Lower leg skin (tissue), 3 donors: ENCODE results near the gene SLC12A9.

ENCODE experiments used
- POLR2A ChIP-seq, 2 donors: fragments of 450-650 bp; IDR thresholded peaks; one replicate each; pipeline ENCODE4 v1.6.1; 2016 to 2017; ENCODE audit warnings: antibody characterized with exemption in 2 of 2, mild to moderate bottlenecking in 1 of 2, moderate library complexity in 1 of 2
- TF ChIP-seq, protein P1 (sequence below), 3 donors: fragments of 450-650 bp; IDR thresholded peaks; one replicate each; pipeline ENCODE4 v1.5.1; 2016; ENCODE audit warnings: antibody characterized with exemption in 3 of 3, mild to moderate bottlenecking in 3 of 3, moderate library complexity in 2 of 3

DNA sequence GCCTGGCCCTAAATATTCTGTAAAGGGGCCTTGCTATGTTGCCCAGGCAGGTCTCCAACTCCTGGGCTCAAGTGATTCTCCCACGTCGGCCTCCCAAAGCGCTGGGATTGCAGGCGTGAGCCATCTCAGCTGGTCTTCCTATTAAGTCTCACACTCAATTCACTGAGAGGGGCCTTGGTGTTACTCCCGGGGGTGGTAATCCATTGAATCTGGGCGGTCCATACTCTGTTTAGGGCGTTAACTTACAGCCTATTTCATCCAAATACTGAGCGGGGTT is 21.7 kb downstream of the SLC12A9 start:
- no peak for TF ChIP-seq POLR2A (IDR thresholded peaks at IDR 0.05)
- TF ChIP-seq, protein P1, sequence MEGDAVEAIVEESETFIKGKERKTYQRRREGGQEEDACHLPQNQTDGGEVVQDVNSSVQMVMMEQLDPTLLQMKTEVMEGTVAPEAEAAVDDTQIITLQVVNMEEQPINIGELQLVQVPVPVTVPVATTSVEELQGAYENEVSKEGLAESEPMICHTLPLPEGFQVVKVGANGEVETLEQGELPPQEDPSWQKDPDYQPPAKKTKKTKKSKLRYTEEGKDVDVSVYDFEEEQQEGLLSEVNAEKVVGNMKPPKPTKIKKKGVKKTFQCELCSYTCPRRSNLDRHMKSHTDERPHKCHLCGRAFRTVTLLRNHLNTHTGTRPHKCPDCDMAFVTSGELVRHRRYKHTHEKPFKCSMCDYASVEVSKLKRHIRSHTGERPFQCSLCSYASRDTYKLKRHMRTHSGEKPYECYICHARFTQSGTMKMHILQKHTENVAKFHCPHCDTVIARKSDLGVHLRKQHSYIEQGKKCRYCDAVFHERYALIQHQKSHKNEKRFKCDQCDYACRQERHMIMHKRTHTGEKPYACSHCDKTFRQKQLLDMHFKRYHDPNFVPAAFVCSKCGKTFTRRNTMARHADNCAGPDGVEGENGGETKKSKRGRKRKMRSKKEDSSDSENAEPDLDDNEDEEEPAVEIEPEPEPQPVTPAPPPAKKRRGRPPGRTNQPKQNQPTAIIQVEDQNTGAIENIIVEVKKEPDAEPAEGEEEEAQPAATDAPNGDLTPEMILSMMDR (IDR thresholded peaks at IDR 0.05): no peak
